Activated CD8-positive, alpha-beta memory T cell treated with anti-CD3 and anti-CD28 coated beads for 36 hours (primary cell): Measurements from ENCODE around the gene NPIPB2. TPM values are rescaled to one million over a fixed set of nuclear protein-coding genes. Genes with fewer than 3 reads are reported as not detected.

Experiments
- CTCF ChIA-PET: fragments of 350-600 bp; sonication (Branson Sonifier 250); formaldehyde crosslinking; loops from one replicate; lab custom pipeline; 2021; ENCODE audit warnings: antibody characterized with exemption; lab: Charles Lee
- POLR2A ChIA-PET: fragments of 350-600 bp; sonication (Branson Sonifier 250); formaldehyde crosslinking; loops from one replicate; lab custom pipeline; 2021; ENCODE audit warnings: antibody characterized with exemption; lab: Charles Lee
- total RNA-seq, 2 experiments: library from RNA; stranded (reverse); gene quantifications; one replicate each; pipeline ENCODE4 v1.2.3, GENCODE V29; 2021

Gene NPIPB2
- total RNA-seq, 2 experiments from 2014 or later: 9.0 to 10.7 TPM

DNA sequence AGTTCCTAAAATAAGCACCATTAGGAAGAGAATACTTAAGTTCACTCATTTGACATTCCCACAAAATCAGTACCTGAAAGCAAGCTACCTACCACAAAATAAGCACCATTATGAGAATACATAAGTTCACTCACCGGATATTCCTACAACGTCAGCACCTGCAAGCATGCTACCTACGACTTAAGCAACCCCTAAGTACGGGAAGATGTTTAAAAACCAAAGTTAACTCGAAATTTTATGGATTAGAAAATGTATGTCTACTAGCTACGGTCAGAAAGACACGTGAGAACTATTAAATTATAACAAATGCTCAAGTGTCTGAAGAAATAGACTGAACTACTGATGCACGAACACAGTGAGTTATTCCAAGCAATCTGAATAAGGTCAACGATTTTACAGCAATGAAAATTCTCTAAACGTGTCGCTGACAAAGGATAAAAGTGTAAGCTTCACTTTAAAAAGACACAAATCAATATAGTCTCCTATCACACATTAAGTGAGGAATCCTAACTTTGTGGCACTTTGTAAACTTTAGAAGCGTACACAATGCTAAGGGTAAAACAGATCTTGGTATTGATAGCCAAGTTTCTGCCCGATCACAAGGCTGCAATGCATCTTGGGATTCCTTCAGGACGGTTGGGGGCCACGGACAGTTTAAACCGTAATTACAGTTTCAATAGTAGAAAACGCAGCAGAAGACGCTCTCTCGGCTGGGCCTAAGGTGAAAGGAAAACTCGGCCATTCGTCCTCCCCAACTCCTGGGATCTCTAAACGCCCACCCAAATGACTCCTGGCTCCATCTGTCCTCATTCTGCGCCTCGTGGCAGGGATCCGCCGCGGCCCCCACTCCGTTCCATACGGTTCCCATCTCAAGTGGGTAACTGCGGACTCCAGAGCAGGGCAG is 27.4 kb downstream of the NPIPB2 start:
- POLR2A ChIA-PET: no interaction called here
- CTCF ChIA-PET: interaction anchor here (1.0 kb wide), 1 partner anchor 8 kb away, joined by 3 read pairs; no protein-coding TSS in a partner anchor

DNA sequence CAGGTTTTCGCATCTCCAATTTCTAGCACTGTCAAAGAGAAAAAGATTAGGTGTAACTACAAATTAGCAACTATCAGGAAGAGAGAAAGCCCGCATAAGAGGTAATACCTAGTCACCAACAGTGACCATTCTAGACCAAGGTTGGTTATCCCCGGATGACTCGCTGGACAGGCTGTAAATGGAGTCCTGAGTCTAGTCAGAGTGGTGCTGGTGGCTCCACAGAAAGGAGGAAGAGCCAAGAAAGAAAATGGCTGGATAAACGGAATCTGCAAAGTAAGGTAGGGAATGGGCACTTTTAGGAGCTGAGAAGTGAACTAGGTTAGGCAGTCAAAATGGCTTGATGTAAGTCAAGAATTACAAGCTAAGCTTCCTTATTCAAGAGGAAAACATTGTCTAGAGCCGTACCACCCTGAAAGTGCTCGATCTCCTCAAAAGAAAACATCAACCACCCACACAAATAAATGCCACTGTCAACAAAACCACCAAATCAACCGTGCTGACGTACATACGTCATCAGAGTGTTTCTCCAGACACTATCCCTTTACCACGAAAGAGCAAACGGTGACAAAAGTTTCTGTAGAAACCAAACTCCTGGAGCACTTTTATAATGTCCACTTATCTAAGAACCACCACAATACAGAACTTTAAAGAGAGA is 28.3 kb downstream of the NPIPB2 start:
- ChIA-PET CTCF (interaction anchor here (1.0 kb wide), 1 partner anchor 7 kb away, joined by 3 read pairs; no protein-coding TSS in a partner anchor), POLR2A (interaction anchor here (0.5 kb wide), 1 partner anchor 65 kb away, joined by 8 read pairs; no protein-coding TSS in a partner anchor)

DNA sequence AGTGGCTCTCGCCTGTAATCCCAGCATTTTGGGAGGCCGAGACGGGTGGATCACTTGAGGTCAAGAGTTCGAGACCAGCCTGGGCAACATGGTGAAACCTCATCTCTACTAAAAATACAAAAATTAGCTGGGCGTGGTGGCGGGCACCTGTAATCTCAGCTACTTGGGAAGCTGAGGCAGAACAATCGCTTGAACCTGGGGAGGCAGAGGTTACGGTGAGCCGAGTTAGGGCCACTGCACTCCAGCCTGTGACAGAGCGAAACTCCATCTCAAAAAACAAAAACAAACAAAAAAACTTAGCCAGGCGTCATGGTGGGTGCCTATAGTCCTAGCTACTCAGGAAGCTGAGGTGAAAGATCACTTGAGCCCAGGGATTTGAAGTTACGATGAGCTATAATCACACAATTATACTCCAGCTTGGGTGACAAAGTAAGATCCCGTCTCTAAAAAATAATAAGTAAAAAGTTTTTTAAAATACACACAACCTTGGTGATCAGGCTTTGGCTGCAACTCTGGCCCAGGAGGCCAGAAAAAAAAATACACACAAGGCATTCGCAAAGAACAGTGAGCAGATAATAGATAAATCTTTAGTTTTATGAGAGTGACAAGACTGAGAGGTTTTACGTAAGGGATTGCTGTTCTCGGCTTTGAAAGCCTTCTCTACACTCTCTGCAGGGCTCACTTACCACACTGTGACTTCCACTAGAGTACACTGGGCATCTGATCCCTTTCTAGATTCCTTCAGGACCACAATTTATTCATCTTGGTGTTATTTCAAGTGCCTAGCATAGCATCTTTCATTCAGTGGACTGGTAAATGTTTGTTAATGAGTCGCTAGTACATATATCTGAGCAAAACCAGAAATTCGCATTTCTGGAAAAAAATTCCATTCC is 31.9 kb downstream of the NPIPB2 start:
- ChIA-PET CTCF (no interaction called here), POLR2A (no interaction called here)

DNA sequence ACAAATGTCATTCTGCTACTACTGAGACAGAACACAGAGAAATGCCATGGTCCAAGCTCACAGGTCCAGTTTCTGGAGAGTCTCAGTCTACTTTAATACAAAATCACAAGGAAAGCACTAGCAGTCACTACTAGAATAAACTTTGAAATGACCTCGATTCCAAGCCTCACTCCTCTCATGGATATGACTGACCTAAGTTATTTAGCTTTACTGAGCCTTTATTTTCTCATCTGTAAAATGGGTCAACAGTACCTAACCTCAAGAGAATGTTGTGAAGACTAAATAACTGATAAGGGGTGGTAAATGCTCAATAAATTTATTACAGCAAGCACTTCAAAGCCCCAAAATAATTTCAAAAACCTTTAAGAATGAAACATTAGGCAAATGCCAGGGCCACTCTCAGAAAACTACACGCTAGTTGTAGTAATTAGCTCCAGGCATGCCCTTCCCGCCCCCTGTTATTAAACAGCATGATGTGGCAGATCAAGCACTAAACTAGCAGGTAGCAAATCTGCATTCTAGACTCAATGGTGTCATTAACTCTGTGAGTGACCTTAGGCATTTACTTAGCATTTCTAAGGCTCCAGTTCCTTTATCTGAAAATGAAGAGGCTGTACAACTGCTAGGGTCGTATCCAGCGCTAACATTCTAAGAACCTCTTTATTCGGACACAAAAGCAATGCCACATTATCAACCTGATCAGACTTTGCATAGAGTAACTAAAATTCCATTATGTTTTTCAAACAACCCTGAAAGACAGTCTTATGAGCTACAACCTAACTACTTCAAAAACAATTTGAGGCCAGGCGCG is 34.5 kb downstream of the NPIPB2 start:
- CTCF ChIA-PET: interaction anchor here (1.1 kb wide), 1 partner anchor 375 kb away, joined by 3 read pairs; no protein-coding TSS in a partner anchor
- POLR2A ChIA-PET: no interaction called here

DNA sequence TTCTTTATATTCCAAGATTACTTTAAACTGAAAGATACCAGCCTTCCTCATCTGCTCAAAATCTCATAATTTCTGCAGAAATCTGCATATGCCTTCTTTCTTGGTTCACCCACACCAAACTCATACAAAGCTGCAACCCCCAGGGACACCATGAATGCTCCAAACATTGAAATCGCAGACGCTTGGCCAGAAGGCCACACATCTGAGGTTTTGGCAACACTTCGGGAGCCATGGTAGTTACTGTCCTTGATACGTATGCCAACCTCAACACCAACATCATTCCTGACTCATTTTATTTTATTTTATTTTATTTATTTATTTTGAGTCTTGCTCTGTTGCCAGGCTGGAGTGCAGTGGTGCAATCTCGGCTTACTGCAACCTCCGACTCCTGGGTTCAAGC is 37.9 kb downstream of the NPIPB2 start:
- ChIA-PET CTCF (no interaction called here), POLR2A (no interaction called here)

DNA sequence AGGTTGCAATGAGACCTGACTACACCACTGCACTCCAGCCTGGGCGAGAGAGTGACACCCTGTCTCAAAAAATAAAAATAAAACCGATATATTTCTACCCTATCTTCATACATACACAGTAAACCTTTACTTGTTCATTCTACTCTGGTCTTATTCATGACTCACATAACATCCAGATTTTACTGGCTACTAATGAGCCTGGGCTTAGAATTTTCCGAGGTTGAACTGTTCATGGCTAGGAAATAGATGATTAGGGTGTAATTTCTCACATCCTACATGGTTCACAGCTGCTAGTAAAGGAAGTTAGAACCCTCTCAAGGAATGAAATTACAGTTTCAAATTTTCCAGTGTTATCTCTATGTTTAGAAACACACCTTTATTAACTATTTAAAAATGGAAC is 40.8 kb downstream of the NPIPB2 start:
- ChIA-PET CTCF (no interaction called here), POLR2A (interaction anchor here (0.7 kb wide), 1 partner anchor 9 kb away, joined by 4 read pairs; no protein-coding TSS in a partner anchor)

DNA sequence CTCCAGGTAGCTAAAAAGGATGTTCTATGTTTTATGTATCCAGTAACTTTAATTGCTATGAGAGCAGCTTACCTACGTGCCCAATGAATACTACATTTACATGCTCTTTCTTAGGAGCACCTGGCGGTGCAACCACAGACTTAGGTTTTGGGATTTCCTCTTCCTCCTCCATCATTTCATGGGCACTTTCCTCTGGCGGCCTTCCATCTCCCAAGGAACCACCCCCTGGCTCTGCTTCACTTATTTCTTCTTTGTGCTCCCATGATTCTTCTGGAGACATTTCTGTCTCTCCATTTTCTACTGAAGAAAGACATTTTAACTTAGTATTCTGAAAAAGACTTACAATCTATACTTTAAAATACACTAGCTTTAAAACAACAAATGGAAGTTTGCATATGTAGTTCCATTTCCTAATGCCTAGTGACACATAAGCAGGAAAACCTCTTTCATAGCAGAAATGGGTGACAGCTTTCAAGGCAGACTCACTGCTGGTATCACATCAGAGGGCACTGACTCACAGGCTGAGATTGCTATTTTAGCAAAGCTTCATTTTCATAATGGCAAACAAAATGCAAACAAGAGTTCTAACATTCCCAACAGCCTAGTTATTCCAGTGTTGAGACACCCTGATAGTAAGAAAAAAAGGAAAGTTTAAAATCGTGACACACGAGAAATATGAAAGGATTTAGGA is 45.2 kb downstream of the NPIPB2 start:
- CTCF ChIA-PET: interaction anchor here (1.0 kb wide), 1 partner anchor 171 kb away, joined by 3 read pairs; no protein-coding TSS in a partner anchor
- POLR2A ChIA-PET: no interaction called here

DNA sequence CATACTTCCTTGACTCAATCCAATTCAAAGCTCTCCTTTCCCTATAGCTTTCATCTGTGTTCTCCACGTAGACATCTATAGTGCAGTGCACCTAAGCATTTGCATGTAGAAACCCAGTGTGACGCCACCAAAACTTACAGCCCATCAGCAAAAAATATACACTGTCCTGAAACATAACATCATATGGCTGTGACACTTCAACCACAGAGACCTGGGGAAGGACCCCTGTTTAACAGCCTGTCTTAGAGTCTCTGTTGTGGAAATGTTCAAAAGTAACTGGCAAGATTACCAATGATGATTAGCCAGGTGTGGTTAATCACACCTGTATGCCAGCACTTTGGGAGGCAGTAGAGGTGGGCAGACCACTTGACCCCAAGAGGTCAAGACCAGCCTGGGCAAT is 48.3 kb downstream of the NPIPB2 start:
- CTCF ChIA-PET: no interaction called here
- POLR2A ChIA-PET: no interaction called here

DNA sequence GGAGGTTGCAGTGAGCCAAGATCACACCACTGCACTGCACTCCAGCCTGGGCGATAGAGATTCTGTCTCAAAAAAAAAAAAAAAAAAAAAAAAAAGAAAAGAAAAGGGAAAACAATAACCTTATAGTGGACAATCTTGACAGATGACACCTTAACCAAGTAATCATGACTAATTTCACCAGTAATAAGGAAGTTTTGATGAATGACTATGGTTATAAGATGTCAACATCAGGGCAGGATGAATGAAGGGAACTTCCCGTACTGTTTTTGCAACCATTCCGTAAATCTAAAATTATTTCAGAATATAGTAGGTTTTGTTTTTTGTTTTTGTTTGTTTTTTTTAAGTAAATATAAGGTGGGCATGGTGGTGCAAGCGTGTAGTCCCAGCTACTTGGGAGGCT is 49.1 kb downstream of the NPIPB2 start:
- POLR2A ChIA-PET: no interaction called here
- CTCF ChIA-PET: no interaction called here

DNA sequence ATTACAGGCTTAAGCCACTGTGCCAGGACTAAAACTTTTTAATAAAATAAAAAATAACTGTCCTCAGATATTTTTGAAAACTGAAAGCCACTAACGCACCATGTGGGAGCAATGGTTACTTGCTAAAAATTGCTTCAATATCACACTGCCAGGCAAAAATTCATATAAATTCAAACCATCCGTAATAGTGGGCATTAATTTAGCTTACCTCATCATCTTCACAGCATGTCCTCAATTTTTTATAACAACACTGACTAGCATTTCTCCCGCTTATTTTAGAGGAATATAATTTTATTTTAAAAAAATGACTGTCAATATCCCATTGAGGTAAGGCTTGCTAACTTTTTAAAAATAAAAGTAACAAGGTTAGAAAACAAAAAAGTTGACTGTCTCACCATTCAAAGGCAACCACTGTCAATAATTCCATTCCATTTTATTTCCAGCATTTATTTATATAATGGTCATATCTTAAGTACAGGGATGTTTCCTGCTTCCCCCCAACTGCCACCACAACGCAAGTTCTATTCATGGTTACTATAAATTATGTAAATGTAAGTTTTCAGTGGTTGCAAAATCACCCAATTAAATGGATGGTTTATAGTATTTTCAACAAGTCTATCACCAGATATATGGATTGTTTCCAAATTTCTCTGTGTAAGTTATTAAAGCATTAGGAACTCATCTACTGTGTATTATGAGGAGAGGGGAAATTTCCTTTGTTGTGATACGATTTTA is 51.4 kb downstream of the NPIPB2 start:
- ChIA-PET CTCF (no interaction called here), POLR2A (no interaction called here)

DNA sequence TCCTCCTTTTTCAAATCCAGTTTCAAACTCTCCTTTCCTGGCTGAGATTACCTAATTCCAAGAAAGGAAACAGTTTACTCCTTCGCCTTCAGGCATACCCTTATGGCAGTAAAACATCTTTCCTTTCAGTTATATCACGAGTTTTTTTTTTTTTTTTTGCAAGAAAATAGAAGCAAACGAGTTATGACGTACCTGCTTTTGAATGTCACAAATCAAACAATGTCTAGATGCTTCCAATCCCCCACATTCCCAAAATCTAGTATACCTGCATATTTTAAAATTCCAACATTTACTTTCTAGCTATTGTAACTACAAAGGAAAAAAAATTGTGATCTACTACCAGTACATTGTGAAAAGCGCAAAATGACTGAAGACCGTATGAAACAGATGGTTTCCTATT is 55.0 kb downstream of the NPIPB2 start:
- ChIA-PET CTCF (interaction anchor here (0.6 to 1.0 kb wide), 2 partner anchors 90 to 126 kb away, joined by 3 to 4 read pairs; partner anchors contain the start of gene ZC3H7A), POLR2A (no interaction called here)

DNA sequence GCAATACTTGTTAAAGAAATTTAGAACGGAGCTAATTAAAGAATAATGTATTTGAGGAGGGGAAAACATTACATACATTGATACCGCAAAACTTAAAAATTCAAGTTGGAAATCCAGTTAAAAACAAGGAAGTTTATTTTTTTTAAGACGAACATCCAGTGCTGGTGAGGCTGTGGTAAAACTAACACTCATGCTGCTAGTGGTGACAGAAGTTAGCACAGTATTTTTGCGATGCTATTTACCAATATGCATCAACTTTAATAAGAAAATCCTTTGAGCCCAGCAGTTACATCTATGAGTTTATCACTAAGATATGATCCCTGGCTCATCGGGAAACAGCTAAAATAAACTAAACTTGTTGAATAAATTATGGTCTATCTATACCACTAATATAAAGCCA is 57.8 kb downstream of the NPIPB2 start:
- POLR2A ChIA-PET: no interaction called here
- CTCF ChIA-PET: no interaction called here

DNA sequence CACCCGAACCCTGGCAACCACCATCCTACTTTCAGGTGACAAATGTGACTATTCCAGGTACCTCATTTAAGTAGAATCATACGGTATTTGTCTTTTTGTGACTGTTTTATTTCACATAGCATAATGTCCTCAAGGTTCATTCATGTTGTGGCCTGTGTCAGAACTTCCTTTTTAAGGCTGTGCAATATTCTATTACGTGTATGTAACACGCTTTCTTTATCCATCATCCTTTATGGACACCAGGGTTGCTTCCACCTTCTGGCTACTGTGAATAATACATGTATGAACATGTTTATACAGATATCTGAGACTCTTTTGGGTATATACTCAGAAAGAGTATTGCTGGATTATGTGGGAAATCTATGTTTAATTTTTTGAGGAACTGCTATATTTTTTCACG is 61.8 kb downstream of the NPIPB2 start:
- ChIA-PET CTCF (no interaction called here), POLR2A (no interaction called here)

DNA sequence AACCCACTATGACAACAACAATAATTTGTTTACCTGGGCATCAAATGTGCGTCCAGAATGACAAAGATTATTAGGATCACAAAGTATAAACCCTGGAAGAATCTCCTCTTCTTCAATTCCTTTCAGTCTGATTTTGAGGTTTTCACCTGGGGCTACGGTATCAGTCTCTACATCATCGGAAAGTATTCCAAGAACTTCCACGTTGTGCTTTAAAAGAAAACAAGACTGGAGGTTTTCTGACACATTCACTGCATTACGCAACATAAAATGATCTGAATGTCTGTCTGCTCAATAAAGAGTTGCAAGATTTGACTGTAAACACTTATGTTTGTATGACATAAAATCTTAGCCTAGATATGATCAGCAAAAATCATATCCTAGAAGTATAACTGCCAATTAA is 64.5 kb downstream of the NPIPB2 start:
- CTCF ChIA-PET: no interaction called here
- POLR2A ChIA-PET: no interaction called here
